Aorta (tissue), 5 donors: ENCODE data around the gene BNIPL. TPM values are rescaled to one million over a fixed set of nuclear protein-coding genes. Genes with fewer than 3 reads are reported as not detected.

Experiments
- ATAC-seq: fragments of 200-7000 bp; cut with Tn5 transposase; one replicate; pipeline ENCODE4 v1.9.1; 2022; ENCODE audit warnings: moderate library complexity; ENCODE audit not compliant: low FRiP score
- DNase-seq, 2 donors: peaks; one replicate each; pipeline ENCODE4 v3.0.0-alpha.2; 2020
- H3K27ac ChIP-seq, 2 donors: one replicate each; pipeline ENCODE4 v1.5.1; 2013; ENCODE audit warnings: low read length in 2 of 2, mild to moderate bottlenecking in 2 of 2, moderate library complexity in 2 of 2, control low read depth in 1 of 2, inconsistent platforms in 1 of 2, low read depth in 1 of 2
- H3K27me3 ChIP-seq, 2 donors: one replicate each; pipeline ENCODE4 v1.6.1; 2013; ENCODE audit warnings: control low read depth in 1 of 2, low read length in 1 of 2, mild to moderate bottlenecking in 1 of 2, moderate library complexity in 1 of 2; ENCODE audit not compliant: insufficient read depth in 2 of 2, control insufficient read depth in 1 of 2
- H3K36me3 ChIP-seq, 2 donors: one replicate each; pipeline ENCODE4 v1.6.1; 2013; ENCODE audit warnings: control low read depth in 1 of 2, low read length in 1 of 2, mild to moderate bottlenecking in 1 of 2; ENCODE audit not compliant: insufficient read depth in 2 of 2, control insufficient read depth in 1 of 2
- H3K4me1 ChIP-seq, 2 donors: one replicate each; pipeline ENCODE4 v1.6.1; 2013; ENCODE audit warnings: low read length in 2 of 2, control low read depth in 1 of 2, mild to moderate bottlenecking in 1 of 2, moderate library complexity in 1 of 2; ENCODE audit not compliant: insufficient read depth in 2 of 2, control insufficient read depth in 1 of 2
- H3K4me3 ChIP-seq, 2 donors: one replicate each; pipeline ENCODE4 v1.5.1; 2013; ENCODE audit warnings: low read length in 2 of 2, control low read depth in 1 of 2, mild to moderate bottlenecking in 1 of 2
- H3K9me3 ChIP-seq: one replicate; pipeline ENCODE4 v1.6.1; 2013; ENCODE audit warnings: mild to moderate bottlenecking, low read length; ENCODE audit not compliant: control insufficient read depth
- WGBS, 2 donors: extraction: QIAGEN DNeasy Blood & Tissue Kit; methylation state at CpG; one replicate each; pipeline ENCODE4 v1.1.7; 2013; 5-methylcytosine and 5-hydroxymethylcytosine counted together
- intact Hi-C, 2 donors: fragments of 100-400 bp; cut with DNase I; formaldehyde crosslinking; loops; one replicate each; pipeline versions ENCODE4 v1.14.2 to v1.15.0; 2022
- polyA plus RNA-seq, 2 donors: library from polyadenylated mRNA; stranded (reverse); fragments of 200-250 nt; gene quantifications; one replicate each; pipeline ENCODE4 v1.2.3, GENCODE V29; 2013
- total RNA-seq, 2 donors: library from RNA; stranded (reverse); fragmentation: NEBNext Ultra II Directional; extraction: Animal tissue kit (Norgen Biotek cat#: 25700); gene quantifications; one replicate each; pipeline ENCODE4 v1.2.1, GENCODE V29; 2021
- donor health status: healthy with polysubstance abuse.
- donor health status: Bipolar disorder and iron deficiency.
- donor health status: DM: no; HTN: no; CAD: no.
- donor health status: DM: no; HTN: no; CAD: no.
- donor health status: DM: yes; HTN: yes; CAD: no.

Gene BNIPL
- total and polyA plus RNA-seq, 4 donors: 0.29 to 0.54 (median 0.38) TPM; not detected in 1

GRCh38 chr1:150999926-151000325 lies 36.5 kb upstream of the BNIPL start:
- H3K36me3 ChIP-seq: peaks cover 0 to 7% of the 10 kb centered on the region in 2 donors
- no peaks in the 10 kb centered on the region for H3K27me3 ChIP-seq
- no peaks in the 10 kb centered on the region for H3K4me1 ChIP-seq
- H3K4me3 ChIP-seq: no peak overlapping the region
- ATAC-seq (no peak), DNase-seq (no peak)
- no peaks in the 10 kb centered on the region for H3K9me3 ChIP-seq
- H3K27ac ChIP-seq: no peak overlapping the region
- 80 to 83% methylated on average over 2 of the region's 2 CpGs for WGBS, 2 donors
- intact Hi-C loops: no loop called here

DNA sequence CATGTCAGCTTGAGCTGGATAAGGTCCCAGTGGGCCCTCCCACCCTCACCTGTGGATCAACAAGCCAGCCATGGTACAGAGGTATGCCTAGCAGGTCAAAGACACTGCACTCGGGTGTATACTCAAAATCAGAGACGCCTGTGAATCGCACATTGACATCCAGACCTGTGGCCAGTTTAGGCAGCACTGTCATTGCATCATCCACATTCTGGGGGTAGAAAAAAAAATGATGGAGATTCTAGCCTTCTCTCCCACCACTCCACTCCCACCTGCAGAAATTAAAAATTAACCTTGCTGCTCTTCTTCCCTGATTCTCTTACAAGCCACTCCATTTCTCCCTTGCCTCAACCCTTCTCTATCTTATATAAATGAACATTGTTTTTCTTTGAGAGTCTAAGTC lies 36.0 kb upstream of the BNIPL start:
- no peak for DNase-seq
- no peak overlapping the region for H3K4me3 ChIP-seq
- no peaks in the 10 kb centered on the region for H3K4me1 ChIP-seq
- intact Hi-C loops: no loop called here
- 92 to 95% methylated on average over 3 of the region's 3 CpGs for WGBS, 2 donors
- H3K27me3 ChIP-seq: no peaks in the 10 kb centered on the region
- no peak for ATAC-seq
- H3K27ac ChIP-seq: no peak overlapping the region
- no peaks in the 10 kb centered on the region for H3K9me3 ChIP-seq
- peaks cover 0 to 7% of the 10 kb centered on the region in 2 donors for H3K36me3 ChIP-seq

DNA sequence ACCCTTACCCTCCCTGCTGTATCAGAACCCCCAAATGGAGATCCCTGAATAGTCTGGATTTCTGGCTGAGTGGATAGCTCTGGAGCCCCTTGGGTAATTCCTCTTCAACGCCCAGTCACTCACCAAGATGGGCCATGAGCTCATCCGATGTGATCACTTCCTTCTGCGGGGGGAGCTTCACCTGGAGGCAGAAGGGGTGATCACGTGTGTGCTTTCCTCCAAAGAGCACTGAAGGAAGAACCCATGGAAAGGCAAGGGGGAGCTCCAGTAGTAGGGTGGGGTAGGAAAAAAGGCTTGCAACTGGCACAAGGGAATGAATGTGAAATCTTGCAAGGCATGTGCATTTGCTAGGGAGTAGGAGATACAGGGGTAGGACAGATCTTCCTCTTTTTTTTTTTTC lies 34.8 kb upstream of the BNIPL start:
- no peak for ATAC-seq
- intact Hi-C loops: loop anchor here in 1 of 2 donors (1.0 kb wide), 1 partner anchor 18 kb away; no protein-coding TSS in a partner anchor
- no peak for DNase-seq
- WGBS, 2 donors: 83% methylated on average over 4 of the region's 4 CpGs
- Histone ChIP-seq H3K27me3 (no peaks in the 10 kb centered on the region), H3K4me3 (no peak overlapping the region), H3K4me1 (peaks cover 0 to 2% of the 10 kb centered on the region in 2 donors), H3K9me3 (no peaks in the 10 kb centered on the region), H3K27ac (no peak overlapping the region), H3K36me3 (peaks cover 0 to 7% of the 10 kb centered on the region in 2 donors)

DNA sequence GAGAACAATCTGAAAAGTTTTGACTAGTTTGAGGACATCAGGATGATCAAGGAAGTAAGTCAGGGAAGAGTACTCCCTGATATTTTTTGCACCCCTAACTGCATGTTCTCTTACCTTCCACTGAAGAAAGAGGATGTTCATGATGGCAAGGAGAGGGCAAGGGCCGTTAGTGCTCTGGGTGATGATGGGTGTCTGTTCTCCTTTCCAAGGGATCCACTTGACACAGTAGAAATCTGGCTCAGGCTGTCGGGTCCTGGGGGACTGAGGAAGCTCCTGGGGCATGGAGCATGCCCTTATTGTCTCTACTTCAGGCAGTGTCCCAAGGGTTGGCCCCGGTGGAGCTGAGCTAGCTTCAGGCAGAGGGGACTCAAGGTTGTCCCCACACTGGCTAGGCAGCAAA lies 34.3 kb upstream of the BNIPL start:
- intact Hi-C loops: loop anchor here in 1 of 2 donors (1.0 kb wide), 1 partner anchor 19 kb away; no protein-coding TSS in a partner anchor
- Histone ChIP-seq H3K27me3 (no peaks in the 10 kb centered on the region), H3K9me3 (no peaks in the 10 kb centered on the region), H3K4me1 (peaks cover 0 to 2% of the 10 kb centered on the region in 2 donors), H3K36me3 (peaks cover 0 to 7% of the 10 kb centered on the region in 2 donors), H3K4me3 (no peak overlapping the region), H3K27ac (no peak overlapping the region)
- WGBS, 2 donors: 75 to 83% methylated on average over 3 of the region's 3 CpGs
- ATAC-seq (no peak), DNase-seq (no peak)

DNA sequence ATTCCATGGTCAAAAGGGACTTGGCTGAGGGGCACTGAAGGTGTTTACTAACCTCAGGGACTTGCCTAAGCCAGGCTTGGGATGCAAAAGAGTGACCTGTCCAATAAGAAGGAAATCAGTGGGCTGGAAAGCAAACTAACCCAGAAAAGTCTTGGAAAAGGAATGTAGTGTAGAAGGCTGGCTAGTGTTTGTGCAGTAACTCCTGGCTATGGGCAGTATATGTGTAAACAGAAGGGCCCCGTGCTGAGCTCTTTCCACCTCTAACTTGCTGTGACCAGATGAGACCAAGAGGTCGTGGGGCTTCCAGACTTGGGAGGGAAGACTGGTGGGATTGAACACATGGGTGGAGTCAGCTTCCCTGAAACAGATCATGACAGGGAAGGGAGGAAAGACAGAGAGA lies 33.8 kb upstream of the BNIPL start:
- WGBS, 2 donors: 17 to 29% methylated on average over 2 of the region's 2 CpGs
- Histone ChIP-seq H3K4me1 (peaks cover 0 to 2% of the 10 kb centered on the region in 2 donors), H3K27ac (no peak overlapping the region), H3K4me3 (no peak overlapping the region), H3K27me3 (no peaks in the 10 kb centered on the region), H3K36me3 (peaks cover 0 to 5% of the 10 kb centered on the region in 2 donors), H3K9me3 (no peaks in the 10 kb centered on the region)
- ATAC-seq: no peak
- no peak for DNase-seq
- intact Hi-C loops: loop anchor here in 1 of 2 donors (1.0 kb wide), 1 partner anchor 19 kb away; no protein-coding TSS in a partner anchor

DNA sequence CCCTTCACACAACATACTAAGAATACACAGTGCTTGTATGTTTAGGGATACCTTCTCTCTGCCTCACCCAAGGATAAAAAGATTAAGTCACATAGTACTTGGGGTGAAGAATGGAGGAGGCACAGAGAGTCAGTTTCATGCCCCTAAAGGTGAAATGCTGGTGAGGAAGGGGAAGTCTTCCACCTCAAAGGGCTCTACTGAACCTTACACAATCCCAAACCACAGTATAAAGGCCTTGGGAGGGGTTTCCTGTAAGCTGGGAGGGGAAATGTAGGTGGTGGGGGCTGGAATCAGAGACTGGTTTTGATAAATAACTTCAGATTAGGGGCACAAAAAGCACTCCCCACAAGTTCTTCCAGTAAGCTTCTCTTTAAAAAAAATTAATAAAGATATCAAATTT lies 33.2 kb upstream of the BNIPL start:
- Histone ChIP-seq H3K27me3 (no peaks in the 10 kb centered on the region), H3K4me1 (peaks cover 0 to 2% of the 10 kb centered on the region in 2 donors), H3K36me3 (no peaks in the 10 kb centered on the region), H3K4me3 (no peak overlapping the region), H3K9me3 (no peaks in the 10 kb centered on the region), H3K27ac (no peak overlapping the region)
- DNase-seq (no peak), ATAC-seq (no peak)
- intact Hi-C loops: no loop called here

DNA sequence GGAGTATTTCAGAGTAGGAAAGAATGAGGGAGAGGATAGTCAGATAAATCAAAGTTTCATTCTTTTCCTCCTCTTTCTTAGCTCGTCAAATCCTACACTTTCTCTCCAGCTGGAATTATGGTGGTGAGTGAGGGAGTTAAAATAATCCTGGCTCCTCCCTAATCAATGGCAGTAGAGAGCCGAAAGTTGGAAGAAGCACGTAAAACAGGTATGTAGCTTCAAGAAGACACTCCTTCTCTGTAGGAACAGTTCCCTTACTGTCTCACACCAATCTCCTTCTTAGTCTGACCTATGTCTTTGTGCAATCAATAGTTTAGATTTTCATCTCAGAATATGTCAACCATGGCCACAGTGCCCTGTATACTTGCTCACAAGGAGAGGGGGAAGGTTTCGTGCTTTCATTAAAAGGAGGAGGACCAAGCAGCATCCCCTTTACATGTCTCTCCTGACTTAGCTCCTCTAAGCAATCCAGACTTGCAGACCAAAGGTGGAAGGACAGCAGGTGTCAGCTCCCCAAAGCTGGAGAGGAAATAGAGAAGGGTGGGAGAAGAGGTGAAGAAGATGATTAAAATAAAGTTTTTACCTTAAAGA lies 30.6 kb upstream of the BNIPL start:
- Histone ChIP-seq H3K9me3 (no peaks in the 10 kb centered on the region), H3K36me3 (no peaks in the 10 kb centered on the region), H3K27ac (peak overlapping the region in 1 of 2 donors; percentile 29), H3K27me3 (no peaks in the 10 kb centered on the region), H3K4me1 (peaks cover 0 to 2% of the 10 kb centered on the region in 2 donors), H3K4me3 (peak overlapping the region; percentile 78 to 88)
- no peak for DNase-seq
- intact Hi-C loops: loop anchor here in 1 of 2 donors (5.0 kb wide), 2 partner anchors 34 to 51 kb away; partner anchors contain the start of genes CDC42SE1 and CERS2
- 1% methylated on average over 4 of the region's 4 CpGs for WGBS, 2 donors
- ATAC-seq: no peak

GRCh38 chr1:151006327-151007052 lies 29.9 kb upstream of the BNIPL start, which contains the start of gene MINDY1:
Gene MINDY1, minus strand, starts transcription at chr1:151006902. Its CDS starts 4,285 bp downstream, at chr1:151002617.
- Histone ChIP-seq H3K4me3 (peak within 1 kb of the TSS; percentile 78 to 88), H3K36me3 (no peaks in the 10 kb centered on the region), H3K4me1 (peaks cover 0 to 2% of the 10 kb centered on the region in 2 donors), H3K9me3 (no peaks in the 10 kb centered on the region), H3K27ac (peak within 1 kb of the TSS in 1 of 2 donors; percentile 90), H3K27me3 (no peaks in the 10 kb centered on the region)
- intact Hi-C loops: loop anchor here in 1 of 2 donors (5.0 kb wide), 2 partner anchors 34 to 51 kb away; partner anchors contain the start of genes CDC42SE1 and CERS2
- WGBS, 2 donors: 0 to 1% methylated on average over 18 of the region's 18 CpGs
- ATAC-seq (peak; percentile 79), DNase-seq (peak; percentile 77)
